Activated T-helper 1 cell treated with anti-CD3 and anti-CD28 coated beads, Interleukin-2, amount 50 U/mL, for 16 hours (primary cell): Measurements from ENCODE around the gene INO80.

Experiments used
- DNase-seq, 2 donors: peaks; one replicate each; pipeline ENCODE4 v3.0.0-alpha.2; 2020; ENCODE audit warnings: low read depth in 1 of 2, low spot score in 1 of 2

INO80 gene

DNA sequence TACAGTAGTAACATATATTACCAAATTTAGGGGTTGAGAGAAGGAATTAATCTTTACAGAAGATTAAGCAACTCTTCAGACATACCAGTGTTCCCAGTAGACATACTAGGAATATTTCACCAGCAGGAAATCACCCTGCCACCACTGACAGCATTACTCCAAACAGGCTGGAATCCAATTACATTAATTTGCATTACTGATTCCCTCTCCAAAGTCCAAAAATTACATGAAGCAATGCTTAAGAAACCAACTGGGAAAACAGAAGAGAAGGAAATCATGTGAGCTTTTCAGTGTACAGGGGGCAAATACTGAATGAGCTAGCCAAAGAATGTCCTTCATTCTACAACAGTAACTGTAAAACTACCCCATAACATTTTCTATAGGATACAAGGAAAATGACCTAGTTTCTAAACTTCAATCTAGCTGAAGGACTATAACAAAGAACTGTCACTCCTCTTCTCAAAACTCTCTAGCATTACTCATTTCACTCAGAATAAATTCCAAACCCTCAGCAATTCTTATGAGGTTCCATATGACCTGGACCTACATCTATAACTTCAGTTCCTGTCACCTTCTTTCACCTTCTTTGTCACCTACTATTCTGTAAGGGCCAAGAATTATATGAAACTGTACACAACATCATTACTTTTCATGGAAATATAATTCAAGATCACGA lies 72.7 kb downstream of the INO80 start:
- no peak for DNase-seq

DNA sequence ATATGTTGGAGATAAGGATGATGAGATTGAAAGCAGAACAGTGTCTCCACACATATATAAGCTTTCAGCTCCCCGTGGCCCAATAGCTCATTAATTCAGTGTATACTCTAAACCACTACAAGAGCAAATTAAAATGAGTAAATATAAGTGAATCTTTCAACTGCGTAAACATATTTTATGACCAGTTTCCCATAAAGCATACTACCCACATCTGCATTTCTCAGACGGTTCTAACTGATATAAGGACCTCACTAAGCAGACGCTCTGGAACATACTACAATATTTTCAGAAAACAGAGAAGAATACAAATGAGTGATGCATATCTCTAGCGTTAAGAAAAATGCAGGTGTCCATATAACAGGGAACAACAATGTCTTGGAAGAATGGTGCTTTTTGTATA lies 73.2 kb downstream of the INO80 start:
- no peak for DNase-seq

DNA sequence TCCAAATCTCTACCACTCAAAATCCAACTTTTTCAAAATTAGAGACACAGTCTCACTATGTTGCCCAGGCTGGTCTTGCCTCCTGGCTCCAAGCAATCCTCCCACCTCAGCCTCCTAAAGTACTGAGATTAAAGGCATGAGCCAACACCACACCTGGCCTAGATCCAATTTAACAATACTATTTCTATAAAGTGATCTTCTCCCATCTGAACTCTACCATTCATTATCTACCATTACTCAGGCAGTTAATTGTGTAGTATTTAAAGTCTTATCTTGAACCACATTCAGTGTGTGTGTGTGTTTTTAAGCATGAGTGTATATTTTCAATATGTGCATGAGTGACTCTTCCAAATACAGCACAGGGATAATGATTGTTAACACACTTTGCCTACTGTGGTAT lies 77.0 kb downstream of the INO80 start:
- DNase-seq: no peak

DNA sequence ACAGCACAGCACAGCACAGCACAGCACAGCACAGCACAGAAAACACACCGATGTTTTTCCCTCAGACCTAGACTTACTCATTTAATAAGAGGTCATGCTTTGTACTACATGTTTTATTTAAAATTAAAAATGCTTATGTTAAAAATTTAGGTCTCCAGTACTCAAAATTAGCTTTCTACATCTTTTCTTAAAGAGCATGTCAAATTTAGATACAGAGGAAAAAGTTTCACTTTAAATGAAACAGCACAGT lies 84.1 kb downstream of the INO80 start:
- no peak for DNase-seq

DNA sequence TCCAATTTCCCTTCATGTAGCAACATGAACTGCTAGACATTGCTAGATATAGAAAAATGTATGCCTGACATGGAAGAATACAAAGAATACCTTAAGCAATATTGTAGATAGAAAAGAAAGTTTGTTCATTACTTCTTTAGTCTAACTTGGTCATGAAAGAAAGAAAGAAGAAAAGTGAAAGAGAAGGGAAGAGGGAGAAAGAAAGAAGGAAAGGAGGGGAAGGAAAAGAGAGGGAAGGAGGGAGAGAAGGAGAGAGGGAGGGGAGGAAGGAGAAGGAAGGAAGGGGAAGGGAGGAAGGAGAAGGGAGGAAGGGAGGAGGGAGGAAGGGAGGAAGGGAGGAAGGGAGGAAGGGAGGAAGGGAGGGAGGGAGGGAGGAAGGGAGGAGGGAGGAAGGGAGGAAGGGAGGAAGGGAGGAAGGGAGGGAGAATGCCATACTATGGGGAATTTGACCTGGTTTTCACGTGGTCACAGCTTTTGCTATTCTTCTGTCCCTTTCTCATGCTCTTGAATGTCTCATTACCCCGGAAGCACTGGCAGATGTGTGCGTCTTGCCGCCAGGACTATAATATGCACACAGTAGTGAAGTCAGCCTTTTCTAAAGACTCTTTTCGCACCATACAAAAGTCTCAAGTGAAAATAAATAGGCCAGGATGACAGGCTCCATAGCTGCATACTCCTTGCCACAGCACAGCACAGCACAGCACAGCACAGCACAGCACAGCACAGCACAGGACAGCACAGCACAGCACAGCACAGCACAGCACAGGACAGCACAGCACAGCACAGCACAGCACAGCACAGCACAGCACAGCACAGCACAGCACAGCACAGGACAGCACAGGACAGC lies 84.6 kb downstream of the INO80 start:
- DNase-seq: no peak

DNA sequence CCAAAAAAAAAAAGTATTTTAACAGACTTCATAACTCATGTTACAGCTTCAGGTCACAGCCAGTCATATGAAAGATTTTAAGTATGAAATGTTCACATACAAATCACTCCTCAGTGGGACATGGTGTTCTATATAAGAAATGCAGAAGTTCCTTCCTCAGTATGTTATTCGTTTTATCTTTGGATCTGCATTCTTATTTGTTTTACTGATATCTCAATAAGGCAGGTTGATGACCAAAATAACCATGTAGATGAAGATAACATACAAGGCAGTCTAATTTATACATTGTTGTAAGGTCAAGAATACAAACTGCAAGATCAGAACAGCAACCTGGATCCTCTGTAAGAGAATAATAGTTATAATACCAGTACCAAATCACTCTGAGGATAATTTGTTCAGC lies 87.2 kb downstream of the INO80 start:
- DNase-seq: no peak

DNA sequence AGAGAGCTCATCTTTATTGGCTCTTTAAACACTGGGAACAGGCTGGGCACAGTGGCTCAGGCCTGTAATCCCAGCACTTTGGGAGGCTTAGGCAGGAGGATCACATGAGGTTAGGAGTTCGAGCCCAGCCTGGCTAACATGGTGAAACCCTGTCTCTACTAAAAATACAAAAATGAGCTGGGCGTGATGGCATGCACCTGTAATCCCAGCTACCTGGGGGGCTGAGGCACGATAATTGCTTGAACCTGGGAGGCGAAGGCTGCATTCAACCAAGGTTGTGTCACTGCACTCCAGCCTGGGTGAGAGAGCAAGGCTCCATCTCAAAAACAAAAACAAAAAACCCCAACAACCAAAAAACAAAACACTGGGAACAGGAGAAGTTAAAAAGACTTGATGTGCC lies 90.7 kb downstream of the INO80 start:
- DNase-seq: no peak

DNA sequence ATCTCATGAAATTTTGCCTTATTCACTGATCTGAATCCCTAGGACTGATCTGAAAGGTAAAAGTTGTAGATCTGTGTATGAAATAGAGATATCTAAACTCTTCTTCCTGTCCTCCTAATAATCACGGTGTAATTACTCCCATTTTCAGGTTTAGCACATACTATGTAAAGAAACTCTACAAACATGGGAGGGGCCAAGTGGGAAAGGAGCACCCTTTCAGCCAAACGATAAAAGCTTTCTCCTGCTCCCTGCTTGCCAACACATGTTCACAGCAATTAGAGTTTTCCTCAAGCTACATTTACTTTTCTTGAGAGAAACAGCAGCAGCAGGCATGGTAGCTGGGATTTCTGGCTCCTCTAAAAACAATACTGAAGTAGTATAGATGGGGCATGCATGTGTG lies 91.2 kb downstream of the INO80 start:
- no peak for DNase-seq

DNA sequence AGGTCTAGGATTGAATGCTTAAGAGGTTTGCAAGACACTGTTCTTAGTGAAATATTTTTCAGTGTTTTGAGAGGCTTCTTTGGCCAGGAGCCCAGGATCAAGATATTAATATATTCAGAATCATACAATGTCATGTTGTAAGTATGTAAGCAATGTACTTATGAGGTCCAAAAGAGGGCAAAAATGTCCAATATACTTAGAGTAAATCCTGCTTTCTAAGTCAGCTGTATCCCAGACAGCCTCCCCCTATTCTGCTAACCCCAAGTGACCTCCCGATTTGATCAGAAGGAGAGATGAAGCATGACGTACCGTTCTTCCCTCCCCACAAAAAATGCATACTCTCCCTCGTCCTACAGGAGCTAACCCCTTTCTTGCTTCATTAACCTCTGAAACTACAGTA lies 91.9 kb downstream of the INO80 start:
- no peak for DNase-seq

DNA sequence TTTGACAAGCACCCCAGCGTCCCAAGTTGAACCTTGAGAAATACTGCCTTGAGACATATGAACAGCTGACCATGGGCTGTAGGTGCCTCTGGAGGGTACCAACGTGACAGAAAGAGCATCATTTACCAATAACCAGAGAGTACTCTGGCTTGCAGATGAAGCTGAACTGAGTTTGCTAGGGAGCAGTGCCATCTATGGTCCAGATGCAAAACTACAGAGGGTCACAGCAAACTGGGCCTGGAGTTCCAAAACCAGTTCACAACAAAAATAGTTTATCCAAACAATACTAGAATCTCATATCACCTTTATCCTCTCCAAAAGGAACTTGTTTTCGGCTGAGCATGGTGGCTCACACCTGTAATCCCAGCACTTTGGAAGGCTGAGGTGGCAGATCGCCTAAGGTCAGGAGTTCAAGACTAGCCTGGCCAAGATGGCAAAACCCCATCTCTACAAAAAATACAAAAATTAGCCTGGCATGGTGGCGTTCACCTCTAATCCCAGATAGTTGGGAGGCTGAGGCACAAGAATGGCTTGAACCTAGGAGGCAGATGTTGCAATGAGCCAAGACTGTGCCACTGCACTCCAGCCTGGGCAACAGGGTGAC lies 93.5 kb downstream of the INO80 start:
- DNase-seq: no peak

DNA sequence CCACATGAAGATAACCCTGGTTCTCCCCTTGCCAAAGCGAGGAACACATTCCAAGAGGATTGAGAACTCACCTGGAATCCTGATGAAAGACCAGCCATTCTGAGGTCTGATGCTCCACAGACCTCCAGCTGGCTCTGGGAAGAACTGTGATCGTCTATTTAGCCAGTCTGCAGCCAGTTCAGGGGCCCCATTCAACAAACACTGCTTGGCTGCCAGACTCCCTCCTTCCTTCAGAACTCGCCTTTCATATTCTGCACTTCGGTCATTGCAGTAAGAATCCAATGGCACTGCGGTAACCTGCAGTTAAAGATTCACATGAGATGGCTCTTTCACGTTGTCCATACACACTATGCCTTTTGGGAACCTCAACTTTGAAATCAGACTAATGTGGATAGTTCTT lies 95.3 kb downstream of the INO80 start:
- DNase-seq: no peak

DNA sequence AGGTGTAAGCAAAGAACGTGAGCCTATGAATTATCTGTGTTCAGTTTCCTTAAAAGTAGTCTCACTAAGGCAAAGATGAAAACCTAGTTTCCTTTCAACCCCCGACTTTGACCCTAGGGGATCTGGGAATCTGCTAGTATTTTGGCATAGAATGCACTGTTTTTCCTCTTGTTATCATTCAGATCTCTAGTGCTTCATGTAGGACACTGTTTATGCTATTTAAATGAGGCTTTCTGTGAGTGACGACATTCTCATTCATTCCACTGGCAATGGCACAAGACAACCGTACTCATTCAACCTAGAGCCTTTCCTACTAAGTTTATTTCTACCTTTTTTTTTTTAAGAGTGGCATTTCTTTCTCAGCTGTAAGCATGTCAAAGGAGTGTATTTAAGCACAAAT lies 95.8 kb downstream of the INO80 start:
- DNase-seq: no peak

DNA sequence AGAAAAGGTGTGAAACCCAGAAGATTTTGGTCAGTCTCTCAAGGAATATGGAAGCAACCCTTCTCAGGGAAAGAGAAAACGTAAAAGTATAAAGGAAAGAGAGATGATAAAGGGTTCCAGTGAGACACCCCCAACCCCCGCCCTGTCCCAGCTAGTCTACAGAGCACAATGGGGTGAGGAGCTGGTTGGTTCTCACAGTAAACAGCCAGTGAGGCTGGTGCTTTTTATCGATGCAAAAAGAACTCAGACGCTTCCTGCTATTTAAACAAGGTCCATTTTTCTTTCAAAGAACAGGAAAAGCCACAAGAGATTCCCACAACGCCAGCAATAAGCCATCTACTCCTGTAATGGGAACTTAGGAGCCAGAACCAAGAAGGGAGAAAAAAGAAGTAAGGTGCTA lies 96.9 kb downstream of the INO80 start:
- DNase-seq: no peak

DNA sequence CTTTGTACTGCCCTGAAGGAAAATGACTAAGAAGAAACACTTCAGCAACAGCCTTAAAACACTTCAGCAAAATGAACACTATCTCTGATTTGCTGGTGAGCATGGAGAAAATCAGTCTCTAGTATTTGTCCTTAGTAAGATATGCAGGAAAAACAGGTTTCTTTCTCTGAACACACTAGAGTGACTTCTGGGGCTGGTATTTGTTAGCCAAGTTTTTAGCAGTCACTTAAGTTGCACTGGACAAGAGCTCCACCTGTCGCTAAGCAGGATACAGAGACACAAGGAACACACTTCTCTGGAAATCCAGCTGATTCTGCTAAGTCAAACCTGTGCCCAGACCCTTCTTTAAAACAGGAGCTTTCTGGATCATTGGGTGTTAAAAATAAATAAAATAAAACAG lies 97.5 kb downstream of the INO80 start:
- DNase-seq: no peak

DNA sequence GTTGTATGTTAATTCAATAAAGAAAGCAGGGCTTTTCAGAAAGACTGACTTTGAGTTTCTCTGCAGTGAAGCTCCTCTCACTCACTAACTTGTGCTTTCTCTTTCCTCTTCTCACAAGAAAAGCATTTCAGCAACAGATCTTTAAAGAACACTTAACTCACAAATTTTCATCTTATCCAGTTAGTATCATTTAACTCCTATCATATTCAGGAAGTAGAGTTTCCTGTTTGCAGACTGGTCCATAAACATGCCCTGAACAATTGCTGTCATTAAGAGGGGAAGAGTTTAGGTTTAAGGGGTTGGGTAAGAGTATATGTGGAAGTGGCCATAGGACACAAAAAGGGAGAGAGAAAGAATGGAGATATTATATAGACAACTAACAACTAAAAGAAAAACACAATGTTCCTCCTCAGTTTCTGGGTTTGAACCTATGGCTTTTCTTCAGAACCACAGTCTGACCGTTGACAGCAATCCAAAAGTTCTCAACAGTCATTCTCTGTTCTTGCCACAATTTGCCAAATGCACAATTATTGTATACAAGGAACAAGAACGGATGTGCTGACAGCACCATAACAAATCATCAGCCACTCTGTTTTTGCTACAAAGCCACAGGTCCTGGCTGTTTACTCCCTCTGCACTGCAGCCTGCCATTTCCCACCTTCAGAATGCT lies 98.9 kb downstream of the INO80 start:
- no peak for DNase-seq

DNA sequence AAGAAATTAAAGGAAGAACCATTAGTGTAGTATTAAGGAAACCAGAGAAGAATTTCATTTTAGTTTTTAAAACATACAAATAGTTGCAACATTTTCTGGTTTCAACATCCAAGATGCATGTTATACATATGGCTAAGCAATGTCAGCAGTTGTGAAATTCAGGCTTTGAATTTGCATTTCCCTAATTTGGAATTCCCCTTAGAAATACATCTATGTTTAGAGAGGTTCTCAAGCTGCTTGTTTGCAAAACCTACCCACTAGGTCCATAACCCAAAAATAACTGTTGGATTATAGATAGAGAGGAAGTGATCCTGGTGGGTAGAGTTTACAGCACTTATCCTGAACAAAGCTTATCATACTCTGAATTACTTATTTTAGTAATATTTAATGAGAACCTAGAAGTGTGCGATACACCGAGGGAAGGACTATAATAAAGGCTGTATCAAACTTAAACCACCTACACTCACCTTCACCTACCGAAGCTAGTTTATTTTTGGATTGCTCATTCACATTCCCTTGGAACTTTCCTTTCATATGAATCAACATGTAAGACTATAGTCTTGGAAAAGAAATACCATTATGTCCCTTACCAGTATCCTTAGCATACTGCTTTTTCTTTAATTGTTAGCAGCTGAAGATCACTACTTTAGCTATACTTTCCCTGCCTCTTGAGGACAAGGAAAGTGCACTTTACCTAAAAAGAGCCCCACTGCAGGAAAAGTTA lies 102.2 kb downstream of the INO80 start:
- no peak for DNase-seq

DNA sequence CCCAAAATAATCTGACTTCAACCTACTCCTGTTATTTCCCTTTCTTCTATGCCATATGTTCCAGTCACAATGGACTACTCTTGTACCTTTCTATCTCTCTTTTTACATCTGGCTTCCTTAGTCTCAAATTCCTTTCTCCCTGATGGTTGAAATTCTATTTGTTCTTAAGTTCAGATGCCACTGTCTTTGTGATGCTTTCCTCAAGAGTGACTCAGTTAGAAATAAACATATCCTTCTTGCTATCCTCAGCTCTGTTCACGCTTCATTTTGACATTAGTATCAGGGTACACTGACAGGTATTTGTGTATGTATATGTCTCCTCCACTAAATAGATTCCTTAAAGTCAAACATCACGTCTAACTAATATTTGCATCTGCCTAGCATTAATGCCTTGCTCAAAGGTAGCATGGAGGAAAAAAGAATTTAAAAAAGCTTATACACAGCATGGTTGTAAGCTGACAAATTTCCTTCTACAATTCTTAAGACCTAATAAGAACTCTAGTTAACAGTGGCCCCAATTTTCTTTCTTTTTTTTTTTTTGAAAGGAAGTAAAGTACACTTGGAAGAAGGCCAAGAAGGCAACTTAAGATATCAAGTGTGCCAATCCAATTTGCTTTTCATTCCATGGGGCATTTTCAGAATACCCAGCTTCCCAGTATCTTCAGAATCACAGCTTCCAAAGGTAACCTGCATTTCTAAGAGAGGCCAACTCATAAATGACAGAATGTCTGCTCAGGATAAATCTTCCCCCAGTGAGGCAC lies 104.8 kb downstream of the INO80 start:
- no peak for DNase-seq

DNA sequence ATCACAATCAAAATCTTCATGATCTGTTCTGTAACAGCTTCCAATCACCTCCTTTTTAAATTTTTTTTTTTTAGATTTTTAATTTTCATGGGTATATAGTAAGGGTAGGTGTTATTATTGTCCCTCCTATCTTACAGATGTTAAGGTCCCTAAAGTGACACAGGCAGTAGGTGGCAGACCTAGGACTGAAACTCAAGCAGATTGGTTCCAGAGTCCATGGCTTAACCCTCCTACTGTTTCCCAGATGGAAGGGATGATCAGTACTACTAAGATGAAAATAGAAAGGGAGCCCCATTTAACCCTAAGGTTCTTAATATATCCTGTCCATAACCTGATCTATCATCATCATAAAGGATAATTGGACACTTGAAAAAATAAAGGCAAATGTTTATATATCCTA lies 105.7 kb downstream of the INO80 start:
- no peak for DNase-seq

DNA sequence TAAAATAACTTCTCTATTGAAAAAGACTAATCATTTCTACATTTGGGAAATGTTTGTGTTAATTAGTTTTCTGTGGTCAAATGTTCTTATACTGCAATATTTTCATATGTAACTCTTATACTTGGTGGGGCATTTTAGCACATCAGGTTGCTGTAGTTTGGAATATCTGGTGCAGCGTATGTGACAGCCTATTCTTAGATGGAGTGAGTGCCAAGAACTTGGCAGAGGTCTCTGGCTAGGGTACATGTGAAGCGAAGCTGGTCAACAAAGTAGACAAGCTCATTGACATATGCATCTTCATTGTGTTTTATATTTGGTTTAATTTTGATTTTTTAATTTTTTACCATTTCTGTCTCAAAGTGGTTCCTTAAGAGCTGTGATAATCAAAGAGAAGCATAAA lies 109.6 kb downstream of the INO80 start:
- no peak for DNase-seq

DNA sequence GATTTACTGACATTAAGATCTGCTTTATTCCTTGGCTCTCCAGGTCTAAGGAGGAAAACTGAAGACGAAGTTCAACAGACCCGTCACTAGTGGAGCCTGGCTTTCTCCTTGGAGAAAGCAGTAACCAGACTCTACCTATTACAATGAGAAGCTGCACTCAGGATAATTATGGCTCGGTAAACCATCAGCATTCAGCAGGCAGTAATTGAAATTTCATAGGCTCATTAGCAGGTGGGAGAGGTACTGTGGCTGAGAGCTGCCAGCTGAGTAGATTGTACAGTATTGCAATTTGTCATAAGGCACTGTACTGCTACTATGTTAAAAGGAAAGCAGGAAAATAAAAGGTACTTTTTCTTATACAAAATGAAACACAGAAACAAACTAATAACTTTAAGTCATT lies 111.6 kb downstream of the INO80 start:
- DNase-seq: no peak
